DND-41 (cell line): Measurements from ENCODE around the gene DPYSL4.

Experiments
- ATAC-seq: fragments of 200-7000 bp; cut with Tn5 transposase; 3 replicates; pipeline ENCODE4 v1.9.1; 2021; ENCODE audit warnings: low read depth; ENCODE audit not compliant: insufficient read depth
- DNase-seq: peaks from one replicate; pipeline ENCODE4 v3.0.0-alpha.2; 2020
- H2AFZ ChIP-seq: 2 replicates; pipeline ENCODE4 v1.6.0; 2012; ENCODE audit warnings: low read depth, low read length
- H3K27ac ChIP-seq: 2 replicates; pipeline ENCODE4 v1.5.1; 2012; ENCODE audit warnings: low read length, inconsistent platforms
- H3K27me3 ChIP-seq: fragments of 200-600 bp; sonication (generic); 2 replicates; pipeline ENCODE4 v1.6.0; 2012; ENCODE audit warnings: low read length, mild to moderate bottlenecking, inconsistent platforms; ENCODE audit not compliant: insufficient read depth, poor library complexity
- H3K36me3 ChIP-seq: 2 replicates; pipeline ENCODE4 v1.5.1; 2012; ENCODE audit warnings: low read length, inconsistent platforms; ENCODE audit not compliant: insufficient read depth
- H3K4me1 ChIP-seq: 2 replicates; pipeline ENCODE4 v1.5.1; 2012; ENCODE audit warnings: mild to moderate bottlenecking, low read length; ENCODE audit not compliant: insufficient read depth
- H3K4me2 ChIP-seq: 2 replicates; pipeline ENCODE4 v1.6.0; 2012; ENCODE audit warnings: mild to moderate bottlenecking, moderate library complexity, low read length, inconsistent platforms; ENCODE audit not compliant: insufficient read depth
- H3K4me3 ChIP-seq, 2 experiments: fragments of 200-600 bp in 1 of 2; shearing (Covaris generic) in 1 of 2; 2 replicates each; pipeline ENCODE4 v1.5.1; 2012 to 2016; ENCODE audit warnings: inconsistent platforms in 2 of 2, low read length in 2 of 2, mild to moderate bottlenecking in 2 of 2, low read depth in 1 of 2, moderate library complexity in 1 of 2
- H3K79me2 ChIP-seq: 2 replicates; pipeline ENCODE4 v1.6.0; 2012; ENCODE audit warnings: low read length, inconsistent platforms; ENCODE audit not compliant: insufficient read depth
- H3K9ac ChIP-seq: 2 replicates; pipeline ENCODE4 v1.6.0; 2012; ENCODE audit warnings: low read depth, mild to moderate bottlenecking, inconsistent platforms, low read length, moderate library complexity
- H3K9me3 ChIP-seq: 2 replicates; pipeline ENCODE4 v1.5.1; 2012; ENCODE audit warnings: low read length, moderate library complexity, mild to moderate bottlenecking, inconsistent platforms; ENCODE audit not compliant: insufficient read depth, severe bottlenecking
- H4K20me1 ChIP-seq: 2 replicates; pipeline ENCODE4 v1.6.0; 2012; ENCODE audit warnings: low read length; ENCODE audit not compliant: insufficient read depth
- CTCF ChIP-seq: IDR thresholded peaks from 2 replicates; pipeline ENCODE4 v1.5.1; 2012; ENCODE audit warnings: borderline replicate concordance, low read length, moderate library complexity, mild to moderate bottlenecking; ENCODE audit not compliant: poor library complexity, severe bottlenecking; ENCODE audit errors: extremely low read depth
- EZH2 ChIP-seq: IDR thresholded peaks from 3 replicates; pipeline ENCODE4 v1.6.1; 2012; ENCODE audit warnings: borderline replicate concordance, low read depth, mild to moderate bottlenecking, moderate library complexity, low read length, inconsistent platforms; ENCODE audit not compliant: severe bottlenecking

DPYSL4 gene

DNA sequence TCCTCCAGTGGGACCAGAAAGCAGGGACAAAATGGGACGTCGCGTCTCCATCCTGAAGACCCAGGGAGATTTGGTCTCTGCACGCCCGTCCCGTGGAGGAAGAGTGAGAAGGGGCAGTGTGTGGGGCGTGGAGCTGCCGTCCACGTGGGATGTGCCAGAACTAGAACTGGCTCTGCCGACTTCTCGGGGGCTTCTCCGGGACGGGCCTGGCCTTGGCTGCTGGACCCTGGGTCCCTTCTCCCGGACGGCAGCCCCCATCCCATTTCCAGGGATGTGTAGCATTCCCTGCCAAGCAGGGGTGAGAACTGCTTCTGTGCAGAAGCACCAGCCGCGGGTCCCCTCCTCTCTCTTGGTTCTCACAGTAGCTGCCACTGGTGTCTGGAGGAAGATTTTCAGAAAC lies 18.8 kb upstream of the DPYSL4 start:
- DNase-seq (no peak), ATAC-seq (no peak)
- no peaks in the 10 kb centered on the region for H3K36me3 ChIP-seq
- no peaks in the 10 kb centered on the region for H3K9me3 ChIP-seq
- H3K27ac ChIP-seq, result no peak overlapping the region
- H3K4me3 ChIP-seq, result no peak overlapping the region
- no peaks in the 10 kb centered on the region for H4K20me1 ChIP-seq
- no peak overlapping the region for H2AFZ ChIP-seq
- H3K9ac ChIP-seq, result no peak overlapping the region
- no peak for TF ChIP-seq EZH2
- TF ChIP-seq CTCF, result no peak
- no peak overlapping the region for H3K4me2 ChIP-seq
- H3K27me3 ChIP-seq, result no peaks in the 10 kb centered on the region
- H3K79me2 ChIP-seq, result no peaks in the 10 kb centered on the region
- no peaks in the 10 kb centered on the region for H3K4me1 ChIP-seq

GRCh38 chr10:132168571-132169030 lies 18.1 kb upstream of the DPYSL4 start:
- ATAC-seq (no peak), DNase-seq (no peak)
- TF ChIP-seq CTCF, result no peak
- no peak for TF ChIP-seq EZH2
- H3K4me1 ChIP-seq, result no peaks in the 10 kb centered on the region
- H3K4me2 ChIP-seq, result no peak overlapping the region
- no peak overlapping the region for H3K9ac ChIP-seq
- H3K9me3 ChIP-seq, result peaks cover 4% of the 10 kb centered on the region
- no peaks in the 10 kb centered on the region for H3K36me3 ChIP-seq
- H3K4me3 ChIP-seq, result no peak overlapping the region
- H3K79me2 ChIP-seq, result no peaks in the 10 kb centered on the region
- H3K27ac ChIP-seq, result no peak overlapping the region
- no peaks in the 10 kb centered on the region for H3K27me3 ChIP-seq
- H4K20me1 ChIP-seq, result no peaks in the 10 kb centered on the region
- no peak overlapping the region for H2AFZ ChIP-seq

DNA sequence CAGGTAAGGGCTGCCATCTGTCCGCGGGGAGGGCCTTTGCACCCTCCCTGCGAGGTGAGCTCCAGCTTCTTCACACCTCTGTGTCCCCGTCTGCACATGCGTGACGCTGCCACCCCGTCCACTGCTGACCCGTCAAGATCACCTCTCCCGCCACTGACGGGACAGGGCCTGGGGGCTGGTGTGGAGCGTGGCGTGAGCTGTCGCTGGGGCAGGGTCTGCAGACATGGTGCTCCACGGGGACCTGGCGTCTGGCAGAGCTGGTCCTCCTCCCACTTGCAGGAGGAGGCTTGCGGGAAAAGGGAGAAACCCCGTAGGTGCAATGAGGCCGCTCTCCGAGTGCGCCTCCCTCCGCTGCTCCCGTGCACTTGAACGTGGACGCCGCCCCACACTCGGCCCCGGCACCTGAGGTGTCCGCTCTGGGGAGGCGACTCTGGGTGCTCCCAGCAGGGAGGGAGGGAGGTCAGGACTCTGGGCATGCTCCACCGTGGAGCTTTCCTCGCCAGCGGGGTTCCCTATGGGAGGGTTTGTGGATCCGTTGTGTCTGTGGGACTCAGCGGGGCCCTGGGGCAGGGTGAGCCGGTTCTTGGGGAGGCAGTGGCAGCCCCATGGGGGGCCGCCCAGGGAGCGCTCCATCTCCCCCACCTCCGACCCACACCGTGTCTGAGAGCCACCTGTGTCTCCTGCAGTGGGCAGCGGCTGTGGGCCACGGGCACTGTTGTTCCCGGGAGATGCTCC lies 17.6 kb upstream of the DPYSL4 start:
- Histone ChIP-seq H3K9ac (no peak overlapping the region), H3K4me3 (no peak overlapping the region), H3K9me3 (peaks cover 4% of the 10 kb centered on the region), H3K4me2 (no peak overlapping the region), H3K4me1 (no peaks in the 10 kb centered on the region), H3K36me3 (no peaks in the 10 kb centered on the region), H3K27me3 (no peaks in the 10 kb centered on the region), H2AFZ (no peak overlapping the region), H3K27ac (no peak overlapping the region), H4K20me1 (no peaks in the 10 kb centered on the region), H3K79me2 (no peaks in the 10 kb centered on the region)
- TF ChIP-seq EZH2 (no peak), CTCF (no peak)
- ATAC-seq (no peak), DNase-seq (no peak)
